ENCODE data around the gene LAMB1.

LAMB1 gene

DNA sequence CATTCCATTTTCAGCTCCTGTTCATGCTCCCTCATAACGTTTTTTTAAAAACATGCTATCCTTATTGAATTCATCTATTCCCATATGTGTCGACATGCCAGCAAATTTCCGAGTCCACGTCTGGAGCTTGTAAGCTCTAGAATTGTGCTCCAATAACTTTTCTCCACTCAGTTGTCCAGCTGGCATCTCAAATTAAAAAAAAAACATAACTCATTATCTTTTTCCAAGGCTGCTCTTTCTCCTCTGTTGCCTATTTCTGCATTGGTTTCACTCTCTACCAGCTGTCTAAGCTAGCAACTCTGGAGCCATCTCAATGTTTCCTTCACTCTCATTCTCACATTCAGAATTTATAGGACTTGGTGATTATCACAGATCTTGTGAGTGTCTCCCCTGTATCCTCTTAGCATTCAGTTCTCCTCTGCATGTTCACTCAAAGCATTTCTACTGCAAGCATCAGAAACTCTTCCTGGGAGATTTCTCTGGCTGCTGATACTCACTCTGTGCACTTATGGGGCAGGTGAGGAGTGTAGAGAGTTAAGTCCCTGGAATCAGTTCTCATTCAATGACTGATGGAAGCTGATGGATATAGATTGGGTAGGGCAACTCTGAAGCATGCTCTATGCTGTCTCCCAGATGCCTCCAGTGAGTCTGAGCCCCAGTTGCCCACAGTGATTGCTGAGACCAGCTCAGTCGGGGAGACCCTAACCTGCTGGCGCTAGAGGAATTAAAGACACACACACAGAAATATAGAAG is 118.7 kb downstream of the LAMB1 start:
- in situ Hi-C loops (cut with MboI; ENCODE audit: low sequenced_read_pairs) = no loop called here

DNA sequence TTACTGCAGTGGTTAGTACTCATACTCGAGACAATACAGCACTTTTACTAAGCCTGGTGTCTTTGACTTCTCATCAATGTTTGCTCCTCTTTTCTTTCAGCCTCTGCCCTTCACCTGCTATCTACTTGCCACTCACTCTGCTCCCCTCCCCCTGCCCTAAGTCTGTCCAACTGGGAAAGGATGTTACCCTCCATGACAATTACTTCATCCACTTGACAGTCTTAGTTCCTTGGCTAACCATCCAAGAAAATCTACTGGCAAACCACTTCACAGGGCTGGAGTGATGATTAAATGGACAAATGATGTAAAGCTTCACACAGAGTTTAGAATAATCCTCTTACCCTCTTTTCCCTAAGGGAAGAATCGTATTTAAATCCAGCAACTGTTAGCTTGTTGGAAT is 120.2 kb downstream of the LAMB1 start:
- in situ Hi-C loops (cut with MboI; ENCODE audit: low sequenced_read_pairs) = no loop called here

DNA sequence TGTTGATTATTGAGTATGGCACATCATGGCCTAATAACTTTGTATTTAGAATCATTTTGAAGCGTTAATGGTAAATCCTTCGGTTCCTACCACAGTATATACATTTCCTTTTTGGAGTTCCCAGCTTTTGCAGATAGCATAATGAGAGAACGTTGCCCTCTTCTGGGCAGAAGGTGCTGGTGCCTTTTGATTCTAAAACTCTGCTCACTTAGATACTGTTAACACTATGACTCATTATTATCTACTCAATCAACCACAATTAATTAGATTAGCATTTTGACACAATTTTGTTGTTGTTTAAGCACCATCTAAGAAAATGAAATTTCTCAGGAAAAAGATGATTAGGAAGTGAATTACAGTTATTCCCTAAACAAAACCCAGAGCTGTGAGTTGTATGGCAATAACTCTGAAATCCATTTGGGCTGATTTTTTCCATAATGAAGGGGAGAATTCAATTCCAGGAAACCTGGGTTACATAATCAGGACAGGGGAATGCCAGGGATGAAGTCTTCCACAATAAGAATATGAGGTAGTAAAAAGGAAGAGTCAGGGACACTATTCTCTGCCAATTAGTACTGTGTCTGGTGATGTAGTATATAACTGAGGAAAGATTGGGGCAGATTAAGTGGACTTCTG is 123.4 kb downstream of the LAMB1 start:
- in situ Hi-C loops (cut with MboI; ENCODE audit: low sequenced_read_pairs) = no loop called here

DNA sequence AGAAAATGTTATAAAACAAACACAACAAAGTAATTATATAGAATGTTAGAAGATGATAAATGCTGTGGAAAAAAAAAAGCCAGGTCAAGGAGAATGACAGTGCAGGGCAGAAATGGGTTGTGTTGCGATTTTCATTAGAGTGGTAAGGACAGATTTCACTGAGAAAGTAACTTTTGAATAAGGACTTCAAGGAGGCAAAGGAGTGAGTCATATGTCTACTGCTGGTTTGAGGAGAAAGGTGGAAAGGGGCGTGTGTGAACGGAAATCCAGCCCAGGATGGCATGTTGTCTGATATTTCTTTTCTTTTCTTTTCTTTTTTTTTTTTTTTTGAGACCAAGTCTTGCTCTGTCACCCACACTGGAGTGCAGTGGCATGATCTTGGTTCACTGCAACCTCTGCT is 124.3 kb downstream of the LAMB1 start:
- in situ Hi-C loops (cut with MboI; ENCODE audit: low sequenced_read_pairs) = no loop called here

DNA sequence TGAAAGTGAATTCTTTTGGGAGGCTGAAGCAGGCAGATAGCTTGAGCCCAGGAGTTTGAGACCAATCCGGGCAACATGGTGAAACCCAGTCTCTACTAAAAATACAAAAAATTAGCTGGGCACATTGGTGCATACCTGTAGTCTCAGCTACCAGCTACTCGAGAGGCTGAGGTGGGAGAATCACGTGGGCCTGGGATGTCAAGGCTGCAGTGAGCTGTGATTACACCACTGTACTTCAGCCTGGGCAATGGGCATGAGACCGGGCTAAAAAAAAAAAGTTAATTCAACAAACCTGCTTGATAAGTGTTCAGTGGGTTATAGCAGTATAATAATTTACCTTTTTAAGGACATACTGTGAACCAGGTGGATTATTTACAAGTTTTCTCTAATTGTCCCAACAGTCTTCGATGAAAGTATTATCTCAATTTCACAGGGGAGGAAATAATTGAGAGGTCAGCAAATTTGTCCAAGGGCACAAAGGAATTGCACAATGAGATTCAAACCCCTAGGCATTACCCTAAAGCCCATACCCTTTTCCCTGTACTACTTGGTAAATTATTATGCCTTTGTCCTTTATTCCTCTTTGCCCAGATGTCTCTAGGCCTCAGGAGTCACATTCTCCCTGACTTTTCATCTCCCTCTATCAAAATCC is 125.1 kb downstream of the LAMB1 start:
- in situ Hi-C loops (cut with MboI; ENCODE audit: low sequenced_read_pairs) = no loop called here

DNA sequence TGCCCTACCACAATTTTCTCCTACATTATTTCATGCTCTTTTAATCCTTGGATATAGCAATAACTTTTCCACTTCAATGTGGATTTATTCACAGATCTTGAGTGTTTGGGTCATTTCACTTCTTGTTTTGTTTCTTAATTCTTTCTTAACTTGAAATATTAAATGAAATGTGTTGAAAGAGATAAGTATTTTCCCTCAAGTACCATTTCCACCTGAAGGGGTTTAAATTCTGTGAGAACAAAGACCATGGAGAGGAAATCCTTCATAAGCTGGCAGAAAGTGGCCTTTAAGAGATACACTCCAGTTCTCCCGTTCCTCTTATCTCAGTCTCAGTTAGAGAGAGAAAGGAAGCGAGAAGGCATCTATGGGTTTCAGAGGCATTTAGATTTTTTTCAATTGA is 126.0 kb downstream of the LAMB1 start:
- in situ Hi-C loops (cut with MboI; ENCODE audit: low sequenced_read_pairs) = no loop called here

DNA sequence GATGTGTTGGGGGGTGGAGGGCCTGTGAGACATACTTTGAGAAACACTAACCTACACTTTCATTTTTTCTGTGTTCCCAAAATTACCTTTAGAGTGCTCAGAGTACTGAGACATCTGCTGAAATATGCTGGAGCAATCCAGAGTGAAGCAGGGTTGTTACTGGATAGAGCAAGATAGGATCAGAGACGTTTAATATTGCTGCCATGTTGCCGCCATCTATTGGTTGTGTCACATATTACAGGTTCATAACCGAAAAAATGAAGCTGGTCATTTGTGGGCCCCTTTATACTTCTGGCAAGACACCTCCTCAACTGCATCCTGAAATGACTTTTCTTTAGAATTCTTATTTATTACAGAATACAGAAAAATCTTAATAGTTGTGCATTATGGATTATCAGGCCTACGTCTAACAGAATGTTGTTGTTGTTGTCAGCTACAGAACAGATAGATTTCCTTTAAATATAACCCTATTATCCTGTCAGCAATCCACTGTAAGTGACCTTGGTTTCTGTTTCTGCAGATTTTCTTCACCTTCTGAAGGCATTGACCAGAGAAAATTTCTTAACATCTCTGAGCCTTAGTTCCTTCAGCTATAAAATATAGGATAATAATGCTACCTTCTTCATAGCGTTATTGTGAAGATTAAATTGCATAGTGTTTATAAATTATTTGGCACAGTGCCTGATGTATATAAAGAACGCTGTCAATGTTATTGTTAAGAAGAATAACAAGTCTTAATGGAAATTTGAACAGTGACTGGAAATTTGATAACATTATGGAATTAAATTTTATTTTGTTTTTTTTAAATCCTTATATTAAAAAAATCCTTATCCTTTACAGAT is 128.1 kb downstream of the LAMB1 start:
- in situ Hi-C loops (cut with MboI; ENCODE audit: low sequenced_read_pairs) = no loop called here

DNA sequence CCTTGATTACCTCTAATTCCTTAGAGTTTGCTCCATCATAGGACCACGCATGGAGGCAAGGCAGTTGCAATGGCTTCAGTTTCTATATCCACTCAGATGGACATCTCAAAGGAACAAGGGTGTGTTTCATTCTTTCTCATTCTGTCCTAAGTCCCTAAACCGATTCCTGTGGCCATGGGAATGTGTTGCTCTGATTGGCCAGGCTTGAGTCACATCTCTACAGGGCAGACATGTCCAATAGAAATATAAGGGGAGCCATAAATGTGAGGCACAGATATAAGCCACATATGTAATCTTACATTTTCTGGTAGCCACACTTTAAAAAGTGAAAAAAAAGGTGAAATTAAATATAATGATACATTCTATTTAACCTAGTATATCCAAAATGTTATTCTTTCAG is 128.8 kb downstream of the LAMB1 start:
- in situ Hi-C loops (cut with MboI; ENCODE audit: low sequenced_read_pairs) = no loop called here
